ENCODE results near the gene KNDC1.
"Not testable (repeated sequence)": the region's sequence is repeated elsewhere in the genome, so short reads cannot be mapped to it uniquely, and the experiment has no call there.

KNDC1 gene

GRCh38 chr10:133159950-133160825, at the start of gene KNDC1:
Gene KNDC1 (plus strand): TSS chr10:133160219. CDS start chr10:133160468, 249 bp downstream.
- no peak for FAIRE-seq

GRCh38 chr10:133110609-133111275, 49.3 kb upstream of the KNDC1 start:
- no peak for FAIRE-seq

GRCh38 chr10:133111640-133112039, 48.4 kb upstream of the KNDC1 start:
- not testable (repeated sequence) for FAIRE-seq

- FAIRE-seq: no peak
Measured at GRCh38 chr10:133113146-133113830, 46.7 kb upstream of the KNDC1 start.

GRCh38 chr10:133113847-133114246, 46.2 kb upstream of the KNDC1 start:
- no peak for FAIRE-seq

- FAIRE-seq: no peak
Measured at GRCh38 chr10:133114251-133114650, 45.8 kb upstream of the KNDC1 start.

GRCh38 chr10:133114726-133115452, 45.1 kb upstream of the KNDC1 start:
- no peak for FAIRE-seq

GRCh38 chr10:133115453-133115842, 44.6 kb upstream of the KNDC1 start:
- no peak for FAIRE-seq

- no peak for FAIRE-seq
Measured at GRCh38 chr10:133115976-133116375, 44.0 kb upstream of the KNDC1 start.

- FAIRE-seq: no peak
Measured at GRCh38 chr10:133116455-133116854, 43.6 kb upstream of the KNDC1 start.

- no peak for FAIRE-seq
Measured at GRCh38 chr10:133117036-133117687, 42.9 kb upstream of the KNDC1 start.

GRCh38 chr10:133117688-133118071, 42.3 kb upstream of the KNDC1 start:
- FAIRE-seq: no peak

- no peak for FAIRE-seq
Measured at GRCh38 chr10:133121479-133121878, 38.5 kb upstream of the KNDC1 start.

- no peak for FAIRE-seq
Measured at GRCh38 chr10:133122171-133122935, 37.7 kb upstream of the KNDC1 start.

GRCh38 chr10:133123050-133123745, 36.8 kb upstream of the KNDC1 start:
- FAIRE-seq: no peak

- no peak for FAIRE-seq
Measured at GRCh38 chr10:133123746-133124356, 36.2 kb upstream of the KNDC1 start.

GRCh38 chr10:133124357-133125211, 35.4 kb upstream of the KNDC1 start:
- FAIRE-seq: no peak

- no peak for FAIRE-seq
Measured at GRCh38 chr10:133125901-133126300, 34.1 kb upstream of the KNDC1 start.
